ENCODE measurements around the gene POC1A.
A peak's percentile ranks its signal among the peaks of the same experiment; 100 is the strongest.

The POC1A gene

DNA sequence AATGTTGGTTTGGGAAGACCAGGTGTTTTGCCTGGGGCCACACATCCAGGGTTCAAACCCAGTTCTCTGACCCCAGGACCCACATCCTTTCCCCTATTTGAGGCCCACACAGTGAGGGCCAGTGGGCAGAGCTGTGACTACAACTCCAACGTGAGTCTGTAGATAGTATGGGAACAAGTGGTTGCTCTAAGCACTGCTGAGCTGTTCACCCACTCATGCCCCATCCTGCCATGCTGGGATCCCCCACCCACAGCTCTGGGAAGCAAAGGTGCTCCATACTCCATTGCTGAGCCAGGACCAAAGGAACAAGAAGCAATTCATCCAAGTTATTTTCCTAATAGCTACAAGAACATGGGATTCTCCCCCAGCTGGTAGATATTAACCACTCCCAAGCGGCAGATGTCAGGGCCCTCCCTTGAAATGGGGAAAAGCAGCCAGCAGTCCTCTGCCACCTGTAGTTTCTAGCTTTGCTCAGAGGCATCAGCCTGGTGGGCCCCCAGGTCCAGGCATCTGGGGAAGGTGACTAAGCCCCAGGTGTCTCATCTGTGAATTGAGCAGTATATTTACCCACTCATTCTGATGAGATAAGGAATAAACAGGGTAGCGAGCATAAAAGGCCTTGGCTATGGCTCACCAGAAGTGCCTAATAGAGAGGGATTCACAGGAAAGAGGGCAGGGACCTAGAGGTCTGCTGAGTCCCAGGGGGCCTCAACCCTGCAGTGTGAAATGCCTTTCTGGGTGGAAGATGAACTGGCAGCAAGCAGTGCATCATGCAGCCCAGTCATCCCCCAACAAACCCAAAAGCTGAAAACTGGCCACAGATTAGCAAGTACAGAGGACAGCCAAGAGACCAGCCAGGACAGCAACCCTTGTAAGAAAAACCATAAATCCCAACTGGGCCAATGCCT is 33.4 kb downstream of the POC1A start:
- H3K9ac ChIP-seq (ENCODE audit: low read length): no peak overlapping the region
- H3K4me1 ChIP-seq (ENCODE audit: control insufficient read depth, insufficient read depth, low read length): no peaks in the 10 kb centered on the region

DNA sequence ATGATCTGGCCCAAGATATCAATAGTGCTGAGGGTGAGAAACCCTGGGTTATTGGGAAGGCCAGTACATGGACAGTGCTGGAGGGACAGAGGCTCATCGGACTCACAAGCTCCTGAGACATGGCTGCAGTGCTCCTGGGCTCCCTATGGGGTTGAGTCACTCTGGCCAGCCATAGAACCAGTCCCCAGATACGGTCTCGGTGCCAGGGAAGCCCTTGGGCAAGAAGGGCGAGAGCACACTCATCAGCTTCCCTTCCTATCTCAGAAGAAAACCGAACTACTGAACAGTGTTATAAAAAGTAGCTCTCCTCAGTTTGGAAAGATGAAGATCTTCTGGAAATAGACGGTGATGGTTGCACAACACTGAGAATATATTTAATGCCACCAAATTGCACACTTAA is 34.4 kb downstream of the POC1A start:
- H3K4me3 ChIP-seq (ENCODE audit: low read length): no peak overlapping the region
- H3K27ac ChIP-seq (ENCODE audit: low read depth, low read length): no peak overlapping the region
- H3K27me3 ChIP-seq (ENCODE audit: control insufficient read depth, insufficient read depth, low read length): no peaks in the 10 kb centered on the region
- no peak overlapping the region for H3K9ac ChIP-seq (ENCODE audit: low read length)
- no peaks in the 10 kb centered on the region for H3K4me1 ChIP-seq (ENCODE audit: control insufficient read depth, insufficient read depth, low read length)
- no peaks in the 10 kb centered on the region for H3K36me3 ChIP-seq (ENCODE audit: control insufficient read depth, insufficient read depth, low read length)

More for the DNA sequence above, 33.4 kb downstream of the POC1A start:
- Histone ChIP-seq H3K27ac (ENCODE audit: low read depth, low read length) (no peak overlapping the region), H3K4me3 (ENCODE audit: low read length) (no peak overlapping the region), H3K36me3 (ENCODE audit: control insufficient read depth, insufficient read depth, low read length) (no peaks in the 10 kb centered on the region), H3K27me3 (ENCODE audit: control insufficient read depth, insufficient read depth, low read length) (no peaks in the 10 kb centered on the region)

DNA sequence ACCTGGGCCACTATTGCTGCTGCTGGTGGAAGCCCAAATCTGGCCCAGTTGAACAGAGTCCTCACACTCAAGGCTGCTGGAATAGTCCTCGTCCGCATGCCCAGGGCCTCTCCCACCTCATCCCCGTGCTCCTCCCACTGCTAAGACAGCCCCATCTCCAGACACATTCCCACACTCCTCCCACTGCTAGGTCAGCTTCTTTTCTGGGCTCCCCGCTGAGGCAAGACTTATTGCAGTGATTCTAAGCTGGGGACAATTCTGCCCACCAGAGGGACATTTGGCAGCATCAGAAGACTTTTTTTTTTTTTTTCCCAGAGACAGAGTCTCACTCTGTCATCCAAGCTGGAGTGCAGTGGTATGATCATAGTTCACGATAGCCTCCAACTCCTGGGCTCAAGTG is 35.1 kb downstream of the POC1A start:
- no peaks in the 10 kb centered on the region for H3K27me3 ChIP-seq (ENCODE audit: control insufficient read depth, insufficient read depth, low read length)
- no peak overlapping the region for H3K9ac ChIP-seq (ENCODE audit: low read length)
- no peak overlapping the region for H3K27ac ChIP-seq (ENCODE audit: low read depth, low read length)
- H3K4me1 ChIP-seq (ENCODE audit: control insufficient read depth, insufficient read depth, low read length): no peaks in the 10 kb centered on the region
- H3K36me3 ChIP-seq (ENCODE audit: control insufficient read depth, insufficient read depth, low read length): no peaks in the 10 kb centered on the region
- no peak overlapping the region for H3K4me3 ChIP-seq (ENCODE audit: low read length)

DNA sequence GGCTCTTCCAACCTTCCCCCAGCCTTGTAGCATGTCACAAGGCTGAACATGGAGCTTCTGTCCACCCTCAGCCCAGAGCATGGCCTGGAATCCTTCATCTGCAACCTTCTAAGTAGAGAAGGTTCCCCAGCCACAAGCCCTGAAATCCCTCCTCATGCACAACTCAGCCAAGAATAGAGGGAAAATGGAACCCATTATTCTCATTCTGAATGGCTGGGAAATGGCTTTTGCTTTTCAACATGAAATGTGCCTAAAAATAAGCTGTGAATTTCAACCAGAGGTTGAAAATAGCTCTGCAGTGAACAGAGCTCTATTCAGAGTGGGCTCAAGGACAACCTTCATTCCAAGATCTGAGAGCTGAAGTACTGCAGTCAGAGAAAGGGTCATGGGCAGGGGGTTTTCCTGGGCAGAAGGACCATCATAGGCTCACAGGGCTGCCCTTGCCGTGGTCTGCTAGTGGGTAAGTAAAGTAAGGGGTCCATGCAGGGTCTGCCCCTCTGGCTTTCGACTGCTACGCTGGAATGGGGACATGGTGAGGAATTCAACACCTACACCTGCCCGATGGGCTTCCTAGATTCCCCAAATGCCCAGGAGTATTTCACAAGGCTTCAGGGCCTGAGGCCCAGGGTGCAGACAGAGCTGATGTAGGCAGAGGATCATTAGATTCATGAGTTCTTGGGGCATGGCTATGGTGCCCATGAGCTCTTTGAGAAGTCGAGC is 35.9 kb downstream of the POC1A start:
- Histone ChIP-seq H3K9ac (ENCODE audit: low read length) (no peak overlapping the region), H3K36me3 (ENCODE audit: control insufficient read depth, insufficient read depth, low read length) (no peaks in the 10 kb centered on the region), H3K4me3 (ENCODE audit: low read length) (no peak overlapping the region), H3K27ac (ENCODE audit: low read depth, low read length) (peak overlapping the region; percentile 11), H3K4me1 (ENCODE audit: control insufficient read depth, insufficient read depth, low read length) (no peaks in the 10 kb centered on the region), H3K27me3 (ENCODE audit: control insufficient read depth, insufficient read depth, low read length) (no peaks in the 10 kb centered on the region)

DNA sequence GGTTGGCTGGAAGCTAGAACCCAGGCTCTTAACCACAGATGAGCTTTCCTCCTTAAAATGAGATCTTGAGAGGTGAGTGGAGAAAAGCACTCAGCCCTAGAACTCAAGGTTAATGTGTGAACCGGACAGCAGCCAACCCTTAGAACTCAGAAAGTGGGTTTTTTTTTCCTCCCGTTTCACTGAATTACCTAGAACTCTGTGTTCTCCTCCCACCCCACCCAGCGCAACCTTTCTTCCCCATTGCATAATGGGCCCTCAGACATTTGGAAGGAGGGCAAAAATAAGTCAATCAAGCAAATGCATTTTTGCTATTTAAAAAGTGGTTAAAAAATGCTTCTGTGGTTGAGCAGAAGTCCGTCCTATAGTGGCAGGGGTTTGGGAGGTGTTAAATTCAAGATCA is 36.7 kb downstream of the POC1A start:
- no peak overlapping the region for H3K27ac ChIP-seq (ENCODE audit: low read depth, low read length)
- no peaks in the 10 kb centered on the region for H3K27me3 ChIP-seq (ENCODE audit: control insufficient read depth, insufficient read depth, low read length)
- H3K9ac ChIP-seq (ENCODE audit: low read length): no peak overlapping the region
- no peaks in the 10 kb centered on the region for H3K36me3 ChIP-seq (ENCODE audit: control insufficient read depth, insufficient read depth, low read length)
- no peak overlapping the region for H3K4me3 ChIP-seq (ENCODE audit: low read length)
- no peaks in the 10 kb centered on the region for H3K4me1 ChIP-seq (ENCODE audit: control insufficient read depth, insufficient read depth, low read length)

DNA sequence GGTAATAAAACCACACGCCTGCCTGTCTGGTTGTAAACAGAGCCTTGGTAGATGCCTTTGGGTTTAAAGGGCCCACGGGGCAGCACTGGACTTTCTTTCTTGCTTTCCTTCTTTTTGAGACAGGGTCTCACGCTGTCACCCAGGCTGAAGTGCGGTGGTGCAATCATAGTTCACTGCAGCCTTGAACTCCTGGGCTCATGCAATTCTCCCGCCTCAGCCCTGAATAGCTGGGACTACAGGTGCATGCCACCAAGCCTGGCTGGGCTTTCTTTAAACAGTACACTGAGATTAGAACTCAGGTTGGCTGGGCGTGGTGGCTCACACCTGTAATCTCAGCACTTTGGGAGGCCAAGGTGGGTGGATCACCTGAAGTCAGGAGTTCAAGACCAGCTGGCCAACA is 42.2 kb downstream of the POC1A start:
- Histone ChIP-seq H3K27ac (ENCODE audit: low read depth, low read length) (no peak overlapping the region), H3K4me1 (ENCODE audit: control insufficient read depth, insufficient read depth, low read length) (no peaks in the 10 kb centered on the region), H3K27me3 (ENCODE audit: control insufficient read depth, insufficient read depth, low read length) (no peaks in the 10 kb centered on the region), H3K36me3 (ENCODE audit: control insufficient read depth, insufficient read depth, low read length) (no peaks in the 10 kb centered on the region), H3K9ac (ENCODE audit: low read length) (no peak overlapping the region), H3K4me3 (ENCODE audit: low read length) (no peak overlapping the region)

DNA sequence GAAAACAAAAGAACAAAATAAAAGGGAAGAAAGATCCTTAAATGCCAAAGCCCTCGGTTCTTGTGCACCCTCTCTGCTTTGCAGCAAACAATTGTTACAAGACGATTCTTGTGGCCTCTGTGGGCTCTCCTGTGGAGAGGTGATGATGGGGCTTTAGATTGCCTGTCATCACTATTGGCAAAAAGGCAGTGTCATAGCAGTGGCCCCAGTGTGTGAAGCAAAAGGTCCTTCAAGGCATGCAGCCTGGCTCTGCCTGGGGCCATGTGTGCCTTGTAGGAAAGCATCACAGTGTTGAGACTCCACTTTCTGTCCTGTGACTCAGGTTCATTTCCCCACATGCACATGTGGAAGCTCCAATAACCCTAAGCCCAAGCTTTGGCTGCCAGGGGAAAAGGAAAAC is 43.7 kb downstream of the POC1A start:
- no peaks in the 10 kb centered on the region for H3K4me1 ChIP-seq (ENCODE audit: control insufficient read depth, insufficient read depth, low read length)
- H3K27ac ChIP-seq (ENCODE audit: low read depth, low read length): no peak overlapping the region
- H3K4me3 ChIP-seq (ENCODE audit: low read length): no peak overlapping the region
- H3K27me3 ChIP-seq (ENCODE audit: control insufficient read depth, insufficient read depth, low read length): no peaks in the 10 kb centered on the region
- H3K9ac ChIP-seq (ENCODE audit: low read length): no peak overlapping the region
- no peaks in the 10 kb centered on the region for H3K36me3 ChIP-seq (ENCODE audit: control insufficient read depth, insufficient read depth, low read length)

DNA sequence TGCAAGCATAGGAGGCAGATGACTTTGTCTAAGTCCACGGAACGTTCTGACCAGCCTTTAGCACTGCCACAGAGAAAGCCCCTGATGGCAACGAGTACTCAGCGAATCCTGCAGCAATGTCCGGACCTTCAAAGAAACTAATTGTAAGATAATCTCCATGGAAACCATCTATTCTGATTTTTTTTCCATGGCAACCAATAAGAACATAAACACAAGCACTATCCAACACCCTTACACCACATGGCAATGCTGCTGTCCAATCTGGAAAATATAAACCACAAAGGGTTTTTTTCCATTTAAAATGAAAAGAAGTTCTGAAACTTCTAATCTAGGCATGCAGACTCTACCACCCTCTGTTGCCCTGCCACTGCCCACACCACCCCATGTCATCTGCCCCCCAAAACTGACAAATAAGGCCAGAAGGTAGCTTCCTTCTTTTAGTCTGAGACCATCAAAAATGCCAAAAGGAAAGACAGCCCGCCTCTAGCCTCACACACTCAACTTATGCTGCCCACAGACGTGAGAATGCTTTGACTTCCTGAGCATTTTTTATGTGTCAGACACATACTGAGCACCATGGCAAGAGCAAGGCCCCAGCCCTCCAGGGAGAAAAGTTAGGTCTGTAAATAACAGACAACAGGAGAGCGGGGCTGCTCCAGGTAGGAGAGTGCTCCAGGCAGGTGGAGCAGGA is 44.5 kb downstream of the POC1A start:
- H3K36me3 ChIP-seq (ENCODE audit: control insufficient read depth, insufficient read depth, low read length): no peaks in the 10 kb centered on the region
- no peak overlapping the region for H3K4me3 ChIP-seq (ENCODE audit: low read length)
- H3K4me1 ChIP-seq (ENCODE audit: control insufficient read depth, insufficient read depth, low read length): no peaks in the 10 kb centered on the region
- H3K27me3 ChIP-seq (ENCODE audit: control insufficient read depth, insufficient read depth, low read length): no peaks in the 10 kb centered on the region
- H3K27ac ChIP-seq (ENCODE audit: low read depth, low read length): no peak overlapping the region
- no peak overlapping the region for H3K9ac ChIP-seq (ENCODE audit: low read length)

DNA sequence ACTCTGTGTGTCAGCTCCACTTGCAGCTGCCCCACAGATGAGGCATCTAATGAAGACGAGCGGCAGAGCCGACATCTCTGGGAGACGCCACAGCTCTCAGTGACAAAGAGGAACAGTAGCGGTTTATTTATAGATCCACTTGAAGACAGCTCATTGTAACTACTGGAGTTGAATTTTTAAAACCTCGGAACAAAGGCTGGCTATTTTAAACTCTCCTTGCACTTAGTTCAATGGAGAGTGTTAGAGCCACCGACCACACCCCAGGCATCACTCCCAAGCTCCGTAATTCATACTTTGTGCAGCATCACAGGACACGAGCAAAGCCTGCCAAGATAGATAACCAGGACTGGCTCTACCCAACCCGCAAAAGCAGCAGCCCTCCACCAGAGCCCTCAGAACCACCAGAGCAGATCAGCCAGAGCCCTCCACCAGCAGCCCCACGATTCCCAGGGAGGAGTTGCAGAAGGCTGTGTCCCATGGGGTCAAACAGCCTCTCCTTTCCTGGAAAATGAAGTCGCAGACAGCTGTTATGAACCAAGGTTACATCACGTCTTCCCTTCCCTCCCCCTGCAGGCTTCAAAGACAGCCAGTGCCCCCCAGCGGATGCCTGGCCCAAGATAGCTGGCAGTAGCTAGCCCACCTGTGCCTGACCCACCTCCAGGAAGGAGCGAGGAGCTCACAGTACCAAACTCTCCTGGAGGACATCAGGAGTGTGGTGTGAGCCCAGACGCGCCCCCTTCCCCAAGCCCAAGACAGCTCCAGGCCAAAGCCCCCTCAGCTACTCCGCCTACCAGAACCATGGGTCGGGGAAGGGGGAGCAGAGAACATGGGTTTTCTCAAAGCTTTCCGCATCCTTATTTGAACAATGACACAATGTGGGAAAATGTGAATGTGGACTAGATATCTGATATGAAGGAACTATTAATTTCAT is 45.7 kb downstream of the POC1A start:
- no peak overlapping the region for H3K27ac ChIP-seq (ENCODE audit: low read depth, low read length)
- no peak overlapping the region for H3K9ac ChIP-seq (ENCODE audit: low read length)
- no peaks in the 10 kb centered on the region for H3K4me1 ChIP-seq (ENCODE audit: control insufficient read depth, insufficient read depth, low read length)
- H3K27me3 ChIP-seq (ENCODE audit: control insufficient read depth, insufficient read depth, low read length): no peaks in the 10 kb centered on the region
- no peaks in the 10 kb centered on the region for H3K36me3 ChIP-seq (ENCODE audit: control insufficient read depth, insufficient read depth, low read length)
- H3K4me3 ChIP-seq (ENCODE audit: low read length): no peak overlapping the region

DNA sequence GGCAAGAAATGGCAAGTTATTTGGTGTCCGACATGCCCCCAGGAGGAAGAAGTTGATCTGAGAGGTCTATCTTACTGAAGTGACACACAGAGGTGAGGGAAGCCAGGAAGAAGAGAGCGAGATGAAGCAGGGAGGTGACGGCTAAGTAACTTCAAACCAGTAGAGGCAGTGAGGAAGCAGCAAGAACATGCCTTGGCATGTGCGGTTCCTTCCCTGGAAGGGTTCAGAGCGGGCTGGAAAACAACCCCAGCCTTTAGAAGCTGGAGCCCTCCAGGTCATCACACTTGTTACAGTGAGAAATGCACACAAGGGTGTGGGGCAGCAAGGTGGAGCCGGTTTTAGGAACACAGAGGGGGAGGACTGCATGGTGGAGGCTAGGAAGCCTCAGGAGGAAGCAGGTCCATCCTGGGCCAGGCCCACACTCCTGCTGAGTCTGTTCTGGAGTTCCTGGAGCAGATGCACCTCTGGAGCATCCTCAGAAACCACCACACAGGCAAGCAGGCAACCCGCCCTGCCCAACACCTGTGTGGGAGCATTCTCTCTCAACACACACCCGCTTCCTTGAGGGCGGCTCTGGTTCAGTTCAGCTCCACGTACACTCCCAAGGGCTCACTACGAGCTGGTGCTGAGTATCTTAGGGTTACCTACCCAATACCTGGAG is 47.1 kb downstream of the POC1A start:
- Histone ChIP-seq H3K9ac (ENCODE audit: low read length) (no peak overlapping the region), H3K27ac (ENCODE audit: low read depth, low read length) (no peak overlapping the region), H3K4me3 (ENCODE audit: low read length) (no peak overlapping the region), H3K36me3 (ENCODE audit: control insufficient read depth, insufficient read depth, low read length) (no peaks in the 10 kb centered on the region), H3K4me1 (ENCODE audit: control insufficient read depth, insufficient read depth, low read length) (no peaks in the 10 kb centered on the region), H3K27me3 (ENCODE audit: control insufficient read depth, insufficient read depth, low read length) (no peaks in the 10 kb centered on the region)
